ENCODE results near the gene STKLD1. TPM values are rescaled to one million over a fixed set of nuclear protein-coding genes. Genes with fewer than 3 reads are reported as not detected.
A peak's percentile ranks its signal among the peaks of the same experiment; 100 is the strongest.

Gene STKLD1
- total and polyA plus RNA-seq, 9 of the 15 experiments (the other 6 are each of a cell fraction or from before 2014, with no cell fraction given) = 0.10 to 0.65 (median 0.33) TPM; not detected in 2

DNA sequence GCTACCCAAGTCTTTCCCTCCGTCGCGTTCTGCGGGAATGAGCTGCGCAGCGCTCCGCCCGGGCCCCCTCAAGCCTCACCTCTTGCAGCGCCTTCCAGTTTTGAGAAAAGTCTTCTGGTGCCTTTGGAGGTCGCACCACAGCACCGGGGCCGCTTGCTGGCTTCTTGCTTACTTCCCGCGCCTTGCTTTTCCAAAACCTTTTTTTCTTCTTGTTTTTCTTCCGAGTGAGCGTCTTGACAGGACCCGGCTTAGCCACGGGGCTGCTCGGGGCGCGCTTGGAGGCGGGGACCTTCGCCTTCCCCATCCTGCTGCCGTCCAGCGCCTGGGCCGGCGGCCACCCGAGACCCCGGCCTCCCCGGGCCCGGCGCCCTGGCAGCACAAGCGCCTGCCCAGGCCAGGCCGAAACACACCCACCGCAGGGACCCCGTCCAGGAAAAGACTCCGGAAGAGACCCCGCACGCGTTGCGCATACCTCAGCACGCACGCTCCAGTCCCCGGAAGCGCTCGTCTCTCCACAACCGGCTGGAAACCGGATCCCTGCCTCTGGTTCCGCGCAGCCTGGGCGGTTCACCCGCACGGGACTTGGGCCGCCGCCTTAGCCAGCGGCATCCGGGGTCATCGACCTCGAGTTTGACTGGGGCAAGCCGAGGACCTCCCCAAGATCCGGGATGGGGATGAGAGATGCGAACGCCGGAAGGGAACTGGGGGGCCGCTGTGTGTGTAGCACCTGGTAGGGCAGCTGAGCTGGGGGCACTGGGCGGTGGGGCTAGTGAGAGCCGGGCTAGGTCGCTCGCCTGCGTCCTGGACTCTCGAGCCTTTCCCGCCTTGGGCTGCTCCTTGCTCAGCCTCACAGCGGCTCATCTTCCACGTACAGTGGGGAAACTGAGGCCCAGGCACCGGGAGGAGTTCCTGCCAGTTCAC, 41.6 kb downstream of the STKLD1 start, which contains the start of gene REXO4 (continued):
- TF ChIP-seq, protein P1, sequence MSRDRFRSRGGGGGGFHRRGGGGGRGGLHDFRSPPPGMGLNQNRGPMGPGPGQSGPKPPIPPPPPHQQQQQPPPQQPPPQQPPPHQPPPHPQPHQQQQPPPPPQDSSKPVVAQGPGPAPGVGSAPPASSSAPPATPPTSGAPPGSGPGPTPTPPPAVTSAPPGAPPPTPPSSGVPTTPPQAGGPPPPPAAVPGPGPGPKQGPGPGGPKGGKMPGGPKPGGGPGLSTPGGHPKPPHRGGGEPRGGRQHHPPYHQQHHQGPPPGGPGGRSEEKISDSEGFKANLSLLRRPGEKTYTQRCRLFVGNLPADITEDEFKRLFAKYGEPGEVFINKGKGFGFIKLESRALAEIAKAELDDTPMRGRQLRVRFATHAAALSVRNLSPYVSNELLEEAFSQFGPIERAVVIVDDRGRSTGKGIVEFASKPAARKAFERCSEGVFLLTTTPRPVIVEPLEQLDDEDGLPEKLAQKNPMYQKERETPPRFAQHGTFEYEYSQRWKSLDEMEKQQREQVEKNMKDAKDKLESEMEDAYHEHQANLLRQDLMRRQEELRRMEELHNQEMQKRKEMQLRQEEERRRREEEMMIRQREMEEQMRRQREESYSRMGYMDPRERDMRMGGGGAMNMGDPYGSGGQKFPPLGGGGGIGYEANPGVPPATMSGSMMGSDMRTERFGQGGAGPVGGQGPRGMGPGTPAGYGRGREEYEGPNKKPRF (IDR thresholded peaks at IDR 0.05; ENCODE audit: low read depth, low read length) = no peak
- TF ChIP-seq SMARCE1 (IDR thresholded peaks at IDR 0.05) (no peak), ZC3H8 (IDR thresholded peaks at IDR 0.05) (peak; percentile 85; the same call in 1 of the 2 replicates), SNIP1 (IDR thresholded peaks at IDR 0.05; ENCODE audit: low read depth) (no peak), MECOM (CRISPR knock-in tag; IDR thresholded peaks at IDR 0.05) (no peak), PHB (CRISPR knock-in tag; IDR thresholded peaks at IDR 0.05) (no peak), ZNF253 (CRISPR knock-in tag; conservative IDR thresholded peaks at IDR 0.05) (no peak), ARNT (IDR thresholded peaks at IDR 0.05) (peak; percentile 23 to 76; a peak in 1 of 4 replicates), ZHX1 (conservative IDR thresholded peaks at IDR 0.05; ENCODE audit: low read length) (no peak), U2AF2 (optimal IDR thresholded peaks at IDR 0.05; ENCODE audit: low read depth, low read length) (no peak)
- TF ChIP-seq, protein P2, sequence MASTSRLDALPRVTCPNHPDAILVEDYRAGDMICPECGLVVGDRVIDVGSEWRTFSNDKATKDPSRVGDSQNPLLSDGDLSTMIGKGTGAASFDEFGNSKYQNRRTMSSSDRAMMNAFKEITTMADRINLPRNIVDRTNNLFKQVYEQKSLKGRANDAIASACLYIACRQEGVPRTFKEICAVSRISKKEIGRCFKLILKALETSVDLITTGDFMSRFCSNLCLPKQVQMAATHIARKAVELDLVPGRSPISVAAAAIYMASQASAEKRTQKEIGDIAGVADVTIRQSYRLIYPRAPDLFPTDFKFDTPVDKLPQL (IDR thresholded peaks at IDR 0.05; ENCODE audit: extremely low read depth, insufficient read length) = no peak
- TF ChIP-seq, protein P3, sequence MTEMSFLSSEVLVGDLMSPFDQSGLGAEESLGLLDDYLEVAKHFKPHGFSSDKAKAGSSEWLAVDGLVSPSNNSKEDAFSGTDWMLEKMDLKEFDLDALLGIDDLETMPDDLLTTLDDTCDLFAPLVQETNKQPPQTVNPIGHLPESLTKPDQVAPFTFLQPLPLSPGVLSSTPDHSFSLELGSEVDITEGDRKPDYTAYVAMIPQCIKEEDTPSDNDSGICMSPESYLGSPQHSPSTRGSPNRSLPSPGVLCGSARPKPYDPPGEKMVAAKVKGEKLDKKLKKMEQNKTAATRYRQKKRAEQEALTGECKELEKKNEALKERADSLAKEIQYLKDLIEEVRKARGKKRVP (CRISPR knock-in tag; IDR thresholded peaks at IDR 0.05) = peak; percentile 43
- TF ChIP-seq, protein P4, sequence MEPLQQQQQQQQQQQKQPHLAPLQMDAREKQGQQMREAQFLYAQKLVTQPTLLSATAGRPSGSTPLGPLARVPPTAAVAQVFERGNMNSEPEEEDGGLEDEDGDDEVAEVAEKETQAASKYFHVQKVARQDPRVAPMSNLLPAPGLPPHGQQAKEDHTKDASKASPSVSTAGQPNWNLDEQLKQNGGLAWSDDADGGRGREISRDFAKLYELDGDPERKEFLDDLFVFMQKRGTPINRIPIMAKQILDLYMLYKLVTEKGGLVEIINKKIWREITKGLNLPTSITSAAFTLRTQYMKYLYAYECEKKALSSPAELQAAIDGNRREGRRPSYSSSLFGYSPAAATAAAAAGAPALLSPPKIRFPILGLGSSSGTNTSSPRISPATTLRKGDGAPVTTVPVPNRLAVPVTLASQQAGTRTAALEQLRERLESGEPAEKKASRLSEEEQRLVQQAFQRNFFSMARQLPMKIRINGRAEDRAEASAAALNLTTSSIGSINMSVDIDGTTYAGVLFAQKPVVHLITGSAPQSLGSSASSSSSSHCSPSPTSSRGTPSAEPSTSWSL (CRISPR knock-in tag; IDR thresholded peaks at IDR 0.05; ENCODE audit: borderline replicate concordance) = no peak
- TF ChIP-seq, protein P5, sequence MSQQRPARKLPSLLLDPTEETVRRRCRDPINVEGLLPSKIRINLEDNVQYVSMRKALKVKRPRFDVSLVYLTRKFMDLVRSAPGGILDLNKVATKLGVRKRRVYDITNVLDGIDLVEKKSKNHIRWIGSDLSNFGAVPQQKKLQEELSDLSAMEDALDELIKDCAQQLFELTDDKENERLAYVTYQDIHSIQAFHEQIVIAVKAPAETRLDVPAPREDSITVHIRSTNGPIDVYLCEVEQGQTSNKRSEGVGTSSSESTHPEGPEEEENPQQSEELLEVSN (IDR thresholded peaks at IDR 0.05; ENCODE audit: borderline replicate concordance in 1 of 2, extremely low read depth in 1 of 2, insufficient read depth in 1 of 2, insufficient read length in 1 of 2, low read depth in 1 of 2, low read length in 1 of 2, poor library complexity in 1 of 2, severe bottlenecking in 1 of 2) = peak in 1 of 2 experiments; percentile 69

Data from K562 (cell line).